Cardiac muscle cell (in vitro differentiated cells and primary cell): ENCODE results near the gene TLX1. TPM values are rescaled to one million over a fixed set of nuclear protein-coding genes. Genes with fewer than 3 reads are reported as not detected.
A peak's percentile ranks its signal among the peaks of the same experiment; 100 is the strongest.

ENCODE experiments used
- DNase-seq, 2 donors: peaks; one replicate each; pipeline versions ENCODE4 v3.0.0 to v3.0.0-alpha.2; 2010 to 2017; ENCODE audit warnings: low read depth in 1 of 2, low spot score in 1 of 2
- H3K27ac ChIP-seq: fragments of 200-600 bp; sonication (generic); 2 replicates; pipeline ENCODE4 v1.5.1; 2016
- H3K27me3 ChIP-seq: fragments of 200-600 bp; sonication (generic); 2 replicates; pipeline ENCODE4 v1.6.0; 2016; ENCODE audit warnings: control low read depth
- H3K36me3 ChIP-seq: fragments of 200-600 bp; sonication (generic); 2 replicates; pipeline ENCODE4 v1.5.1; 2016; ENCODE audit warnings: control low read depth
- H3K4me1 ChIP-seq: fragments of 200-600 bp; sonication (generic); 2 replicates; pipeline ENCODE4 v1.8.1; 2017; ENCODE audit warnings: low read depth, mild to moderate bottlenecking, mixed run types
- H3K4me3 ChIP-seq: fragments of 200-600 bp; sonication (generic); 2 replicates; pipeline ENCODE4 v1.5.1; 2016; ENCODE audit warnings: mild to moderate bottlenecking
- H3K9me3 ChIP-seq: fragments of 200-600 bp; sonication (generic); 2 replicates; pipeline ENCODE4 v1.5.1; 2017; ENCODE audit warnings: low read depth, mild to moderate bottlenecking, control low read depth
- polyA plus RNA-seq: library from polyadenylated mRNA; unstranded; fragments of >200 nt; fragmentation: Nextera tagmentation; extraction: Ambion mirVana; gene quantifications from 2 replicates; pipeline ENCODE4 v1.2.1, GENCODE V29; 2016
- total RNA-seq: library from RNA; depleted of rRNA; stranded (reverse); fragments of >200 nt; gene quantifications from 2 replicates; pipeline ENCODE4 v1.2.3, GENCODE V29; 2016
- TF ChIP-seq, protein P1 (sequence below): IDR thresholded peaks from 2 replicates; pipeline ENCODE4 v1.5.1; 2012; ENCODE audit warnings: low read depth, mild to moderate bottlenecking, low read length

Gene TLX1
- total and polyA plus RNA-seq, 2 experiments from 2014 or later = 1.9 to 2.2 TPM

GRCh38 chr10:101095550-101096213 lies 35.4 kb upstream of the TLX1 start:
- peak; percentile 68 to 72 for DNase-seq
- no peak overlapping the region for H3K27ac ChIP-seq
- H3K4me1 ChIP-seq = no peaks in the 10 kb centered on the region
- no peaks in the 10 kb centered on the region for H3K36me3 ChIP-seq
- no peak overlapping the region for H3K4me3 ChIP-seq
- peaks cover 30% of the 10 kb centered on the region for H3K27me3 ChIP-seq
- H3K9me3 ChIP-seq = no peaks in the 10 kb centered on the region
- TF ChIP-seq, protein P1, sequence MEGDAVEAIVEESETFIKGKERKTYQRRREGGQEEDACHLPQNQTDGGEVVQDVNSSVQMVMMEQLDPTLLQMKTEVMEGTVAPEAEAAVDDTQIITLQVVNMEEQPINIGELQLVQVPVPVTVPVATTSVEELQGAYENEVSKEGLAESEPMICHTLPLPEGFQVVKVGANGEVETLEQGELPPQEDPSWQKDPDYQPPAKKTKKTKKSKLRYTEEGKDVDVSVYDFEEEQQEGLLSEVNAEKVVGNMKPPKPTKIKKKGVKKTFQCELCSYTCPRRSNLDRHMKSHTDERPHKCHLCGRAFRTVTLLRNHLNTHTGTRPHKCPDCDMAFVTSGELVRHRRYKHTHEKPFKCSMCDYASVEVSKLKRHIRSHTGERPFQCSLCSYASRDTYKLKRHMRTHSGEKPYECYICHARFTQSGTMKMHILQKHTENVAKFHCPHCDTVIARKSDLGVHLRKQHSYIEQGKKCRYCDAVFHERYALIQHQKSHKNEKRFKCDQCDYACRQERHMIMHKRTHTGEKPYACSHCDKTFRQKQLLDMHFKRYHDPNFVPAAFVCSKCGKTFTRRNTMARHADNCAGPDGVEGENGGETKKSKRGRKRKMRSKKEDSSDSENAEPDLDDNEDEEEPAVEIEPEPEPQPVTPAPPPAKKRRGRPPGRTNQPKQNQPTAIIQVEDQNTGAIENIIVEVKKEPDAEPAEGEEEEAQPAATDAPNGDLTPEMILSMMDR = peak; percentile 91

GRCh38 chr10:101096378-101096777 lies 34.7 kb upstream of the TLX1 start:
- Histone ChIP-seq H3K4me1 (no peaks in the 10 kb centered on the region), H3K9me3 (no peaks in the 10 kb centered on the region), H3K4me3 (no peak overlapping the region), H3K27me3 (peaks cover 33% of the 10 kb centered on the region), H3K27ac (no peak overlapping the region), H3K36me3 (no peaks in the 10 kb centered on the region)
- no peak for DNase-seq
- TF ChIP-seq, protein P1 = no peak

- Histone ChIP-seq H3K36me3 (no peaks in the 10 kb centered on the region), H3K27me3 (peaks cover 43% of the 10 kb centered on the region), H3K9me3 (no peaks in the 10 kb centered on the region), H3K4me3 (no peak overlapping the region), H3K4me1 (no peaks in the 10 kb centered on the region), H3K27ac (no peak overlapping the region)
- DNase-seq = peak in 1 of 2 donors; percentile 36
- TF ChIP-seq, protein P1 = no peak
These were observed 33.2 kb upstream of the TLX1 start for GRCh38 chr10:101097881-101098280.

- Histone ChIP-seq H3K27ac (no peak overlapping the region), H3K4me1 (no peaks in the 10 kb centered on the region), H3K9me3 (no peaks in the 10 kb centered on the region), H3K27me3 (peaks cover 63% of the 10 kb centered on the region), H3K4me3 (no peak overlapping the region), H3K36me3 (no peaks in the 10 kb centered on the region)
- TF ChIP-seq, protein P1 = no peak
- DNase-seq = no peak
These were observed 31.2 kb upstream of the TLX1 start for GRCh38 chr10:101099901-101100300.

GRCh38 chr10:101101372-101101881 lies 29.7 kb upstream of the TLX1 start:
- no peak overlapping the region for H3K27ac ChIP-seq
- H3K4me3 ChIP-seq = no peak overlapping the region
- H3K36me3 ChIP-seq = no peaks in the 10 kb centered on the region
- no peaks in the 10 kb centered on the region for H3K4me1 ChIP-seq
- H3K27me3 ChIP-seq = peaks cover 71% of the 10 kb centered on the region
- TF ChIP-seq, protein P1 = no peak
- DNase-seq = no peak
- no peaks in the 10 kb centered on the region for H3K9me3 ChIP-seq
